ENCODE data around the gene MMEL1.

The MMEL1 gene

DNA sequence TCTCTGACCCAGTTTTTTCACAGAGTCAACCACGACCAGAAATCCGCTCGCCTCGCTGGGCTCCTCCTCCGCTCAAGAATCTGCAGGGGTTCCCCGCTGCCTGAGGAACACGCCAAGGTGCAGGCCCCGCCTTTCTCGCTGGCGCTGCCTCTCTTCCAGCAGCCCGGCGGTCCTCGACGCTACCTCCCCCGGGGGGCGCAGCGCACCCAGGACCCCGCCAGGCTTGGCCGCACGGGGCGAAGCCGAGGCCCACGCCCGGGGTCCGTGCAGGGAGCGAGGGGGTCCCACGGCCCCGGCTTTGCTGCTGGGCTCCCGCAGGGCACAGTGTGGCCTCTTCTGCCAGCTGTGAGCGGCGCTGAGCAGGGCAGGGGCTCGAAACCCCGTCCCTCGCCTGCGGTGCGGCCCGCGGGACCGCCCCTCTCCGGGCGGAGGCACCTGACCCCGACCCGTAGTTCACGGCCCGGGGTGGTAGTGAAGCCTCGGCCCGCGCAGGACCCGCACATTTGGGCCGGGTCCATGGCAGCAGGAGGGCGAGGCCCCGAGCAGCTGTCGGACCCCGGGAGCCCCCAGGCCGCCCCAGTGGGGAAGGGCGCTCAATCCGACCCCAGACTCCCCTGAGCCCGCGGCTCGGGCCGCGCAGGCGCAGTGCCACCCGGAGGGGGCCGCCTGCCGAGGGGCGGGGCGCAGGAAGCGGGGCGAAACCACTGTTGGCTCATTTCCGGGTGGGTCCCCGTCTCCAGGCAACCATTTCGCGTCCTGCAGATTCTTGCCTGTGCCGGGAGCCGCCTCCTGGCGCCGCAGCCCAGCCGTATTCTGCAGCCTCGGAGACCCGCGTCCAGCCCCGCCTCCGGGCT is 10.0 kb upstream of the MMEL1 start:
- peak; percentile 65 for DNase-seq (ENCODE audit: low read depth)

DNA sequence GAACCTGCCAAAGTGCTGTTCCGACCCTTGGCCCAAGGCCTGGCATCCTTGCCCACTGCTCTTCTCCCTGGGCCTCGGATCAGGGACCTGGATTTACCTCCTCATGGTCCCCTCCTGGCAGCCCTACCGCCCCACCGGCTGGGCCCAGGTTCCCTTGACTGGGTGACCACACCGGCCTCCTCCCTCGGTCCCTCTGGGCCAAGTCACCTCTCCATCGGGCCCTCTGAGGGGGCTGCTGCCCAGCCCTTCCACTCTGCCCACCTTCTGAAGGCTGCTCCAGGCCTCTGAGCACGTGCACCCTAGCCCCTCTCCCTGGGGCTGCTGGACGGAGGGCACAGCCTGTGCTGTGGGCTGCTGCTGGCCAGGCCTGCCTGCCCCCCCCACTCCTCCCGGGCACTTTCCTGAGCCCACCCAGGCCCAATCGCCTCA is 9.3 kb upstream of the MMEL1 start:
- no peak for DNase-seq (ENCODE audit: low read depth)

DNA sequence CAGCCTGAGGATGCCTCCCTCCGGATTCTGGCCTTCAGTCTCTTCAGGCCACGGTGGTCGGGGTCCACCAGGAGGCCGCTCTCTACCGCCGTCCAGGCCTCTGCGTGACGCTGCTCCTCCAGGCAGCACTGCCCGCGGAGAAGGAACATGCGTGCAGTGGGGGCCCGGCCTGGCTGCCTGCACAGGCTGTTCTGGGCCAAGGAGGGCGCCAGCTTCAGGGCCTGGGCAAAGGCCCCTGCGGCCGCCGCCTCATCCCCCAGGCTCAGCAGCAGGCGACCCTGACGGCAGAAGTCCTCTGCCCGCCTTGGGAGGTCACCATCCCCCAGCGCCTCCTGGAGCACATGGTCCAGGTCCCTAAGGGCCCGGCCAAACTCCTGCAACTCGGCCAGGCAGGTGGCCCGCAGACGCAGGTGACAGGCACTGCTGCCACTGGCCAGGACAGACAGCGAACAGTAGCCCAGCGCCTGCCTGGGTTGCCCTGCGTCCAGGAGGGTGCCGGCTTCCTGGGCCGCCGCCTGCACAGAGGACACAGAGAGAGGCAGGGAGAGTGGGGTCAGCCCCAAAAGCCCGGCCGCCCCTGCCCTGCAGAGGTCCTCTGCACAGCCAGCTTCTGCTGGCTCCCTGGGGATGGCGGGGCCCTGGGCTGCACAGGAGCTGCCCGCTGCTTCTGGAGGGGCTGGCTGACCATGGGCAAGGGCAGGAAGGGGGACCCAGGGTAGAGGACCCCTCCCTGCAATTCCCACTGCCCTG is 8.7 kb upstream of the MMEL1 start:
- DNase-seq (ENCODE audit: low read depth): no peak

DNA sequence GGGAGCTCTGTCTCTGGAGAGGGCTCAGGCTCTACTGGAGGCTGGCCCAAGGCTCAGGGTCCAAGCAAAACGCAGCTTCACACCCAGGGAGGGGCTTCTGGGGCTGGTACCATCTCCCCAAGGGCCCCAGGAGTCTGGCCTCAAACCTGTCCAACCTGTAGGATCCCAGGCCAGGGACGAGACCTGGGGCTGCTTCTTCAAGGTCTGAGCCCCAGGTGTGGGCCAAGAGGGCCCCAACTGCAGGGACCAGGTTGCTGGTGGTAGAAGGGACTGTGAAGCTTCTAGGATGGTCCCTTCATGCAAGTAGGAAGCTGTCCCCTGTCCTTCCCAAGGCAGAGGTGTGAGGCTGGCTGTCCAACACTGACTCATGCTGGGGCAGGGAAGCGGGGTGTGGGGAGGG is 7.8 kb upstream of the MMEL1 start:
- no peak for DNase-seq (ENCODE audit: low read depth)

DNA sequence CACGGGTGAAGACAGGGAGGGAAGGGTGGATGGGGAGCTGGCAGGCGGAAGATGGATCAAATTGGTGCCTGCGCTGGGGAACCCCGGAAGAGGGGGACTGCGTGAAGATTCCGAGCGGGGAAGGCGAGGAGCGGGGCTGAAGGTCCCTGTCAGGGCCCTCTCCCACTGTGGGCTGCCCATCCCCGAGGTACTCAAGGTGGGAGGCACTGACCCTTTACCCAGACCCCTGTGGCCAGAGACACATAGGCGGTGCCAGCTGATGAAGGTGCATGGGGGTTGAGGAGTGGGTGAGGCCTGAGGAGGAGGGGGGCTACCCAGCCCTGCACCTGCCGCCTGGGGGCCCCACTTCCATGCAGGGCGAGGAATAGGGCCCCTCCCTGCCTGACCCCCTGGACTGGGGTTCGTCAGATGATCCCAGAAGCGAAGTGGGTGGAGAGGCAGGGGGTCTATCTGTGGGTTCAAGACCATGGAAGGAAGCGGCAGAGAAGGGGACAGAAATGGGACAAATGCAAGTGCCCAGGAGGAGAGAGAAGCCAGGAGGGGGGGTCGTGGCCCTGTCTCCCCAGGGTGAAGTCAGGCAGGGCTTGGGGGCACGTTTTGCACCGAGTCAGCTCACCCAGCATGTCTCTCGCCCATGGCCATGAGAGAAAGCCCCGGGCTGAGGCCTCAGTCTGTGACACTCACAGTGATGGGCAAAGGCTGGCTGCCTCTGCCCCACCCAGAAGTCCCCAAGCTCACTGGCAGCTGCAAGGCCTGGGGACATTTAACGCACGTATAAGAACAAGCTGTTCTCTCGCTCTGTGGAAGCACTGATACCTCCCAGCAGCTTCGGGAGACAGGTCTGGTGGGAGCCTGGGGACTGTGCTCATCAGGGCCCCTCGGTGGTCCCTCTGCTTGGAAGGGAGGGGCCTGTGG is 7.0 kb upstream of the MMEL1 start:
- DNase-seq (ENCODE audit: low read depth): no peak

DNA sequence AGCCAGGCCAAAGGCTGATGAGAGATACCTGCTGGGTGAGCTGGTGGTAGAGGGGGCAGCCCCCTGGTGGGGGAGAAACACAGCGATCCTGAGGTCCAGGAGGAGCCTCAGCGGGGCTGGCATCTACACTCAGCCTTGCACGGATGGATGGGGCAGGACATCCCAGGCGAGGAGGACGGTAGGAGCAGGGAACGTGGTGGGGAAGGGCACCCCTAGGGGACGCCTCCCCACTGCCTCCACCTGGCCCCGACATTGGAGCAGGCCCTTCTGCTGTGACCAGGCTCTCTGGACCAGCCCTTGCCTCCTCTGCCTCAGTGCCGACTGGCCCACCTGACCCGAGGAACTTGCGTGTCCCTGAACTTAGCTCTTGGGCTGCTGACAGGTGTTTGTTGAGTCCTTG is 6.4 kb upstream of the MMEL1 start:
- no peak for DNase-seq (ENCODE audit: low read depth)

DNA sequence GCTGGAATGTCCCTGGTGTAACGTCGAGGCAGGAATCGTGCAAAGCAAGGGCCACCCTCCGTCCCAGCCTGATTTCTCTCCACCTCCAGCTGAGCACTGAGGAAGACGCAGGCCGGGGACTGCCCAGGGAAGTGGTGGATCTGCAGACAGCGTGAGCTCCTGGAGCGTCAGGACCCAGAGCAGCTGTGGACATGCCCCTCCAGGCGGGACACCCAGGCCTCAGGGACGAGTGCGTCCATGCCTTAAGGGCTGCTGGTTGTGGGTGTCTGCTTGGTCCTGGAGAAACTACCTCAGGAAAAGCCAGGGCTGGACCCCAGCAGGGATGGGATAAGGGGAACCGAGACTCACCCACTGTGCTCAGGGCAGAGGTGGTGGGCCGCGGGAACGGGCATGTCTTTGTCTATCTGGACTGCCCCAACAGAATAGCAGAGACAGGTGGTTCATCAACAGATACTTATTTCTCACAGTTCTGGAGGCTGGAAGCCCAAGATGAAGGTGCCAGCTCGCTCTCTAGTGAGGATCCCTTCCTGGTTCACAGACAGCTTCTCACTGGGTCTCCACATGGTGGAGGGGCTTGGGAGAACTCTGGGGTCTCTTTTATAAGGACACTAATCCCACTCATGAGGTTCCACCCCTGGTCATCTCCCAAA is 5.8 kb upstream of the MMEL1 start:
- DNase-seq (ENCODE audit: low read depth): no peak

DNA sequence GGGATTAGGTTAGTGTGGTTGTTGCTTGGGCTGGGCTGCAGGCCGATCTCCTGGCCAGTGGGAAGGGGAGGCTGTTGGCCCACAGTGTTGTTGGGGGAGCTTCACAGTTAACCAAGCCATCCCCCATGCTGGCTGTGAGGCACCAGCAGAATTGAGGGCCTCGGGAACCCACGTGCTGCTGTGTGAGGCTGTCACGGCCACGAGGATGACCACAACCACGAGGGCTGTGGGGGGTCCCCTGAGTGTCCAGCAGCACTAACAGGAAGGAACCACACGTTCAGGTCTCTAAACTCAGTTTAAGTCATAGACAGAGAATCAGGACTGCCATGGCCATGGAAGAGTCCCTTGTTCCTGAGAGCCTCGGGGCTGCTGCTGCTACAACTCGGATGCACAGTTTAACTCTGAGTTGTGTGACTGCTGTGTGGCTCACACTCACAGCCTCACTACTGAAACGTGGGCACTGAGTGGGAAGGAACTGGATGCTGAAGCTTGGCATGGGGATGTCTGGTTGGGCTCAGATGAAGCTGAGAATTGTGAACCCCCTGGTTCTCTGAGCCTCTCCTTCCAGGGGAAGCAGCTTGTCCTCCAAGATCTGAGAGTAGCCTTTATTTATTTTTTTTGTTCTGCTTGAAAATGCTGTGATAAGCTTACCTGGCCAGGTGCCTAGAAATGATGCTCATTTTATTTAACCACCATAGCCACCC is 4.8 kb upstream of the MMEL1 start:
- DNase-seq (ENCODE audit: low read depth): no peak

DNA sequence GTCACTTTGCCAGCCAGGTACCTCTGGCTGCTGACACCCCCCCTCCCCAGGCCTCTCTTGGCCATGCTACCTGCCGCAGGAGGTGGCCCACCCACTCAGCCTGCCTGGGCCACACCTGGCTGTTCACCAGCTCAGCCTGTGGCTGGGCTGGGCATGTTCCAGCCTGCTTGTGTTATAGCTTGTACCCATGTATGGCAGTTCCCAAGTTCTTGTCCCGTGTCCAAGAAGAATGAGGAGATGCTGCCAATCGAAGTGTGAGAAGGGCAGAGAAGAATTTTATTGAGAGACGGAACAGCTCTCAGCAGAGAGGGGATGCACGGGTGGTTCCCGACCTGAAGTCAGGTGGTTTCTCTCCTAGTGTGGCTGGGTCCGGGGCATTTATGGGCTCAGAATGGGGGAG is 3.9 kb upstream of the MMEL1 start:
- DNase-seq (ENCODE audit: low read depth): no peak

DNA sequence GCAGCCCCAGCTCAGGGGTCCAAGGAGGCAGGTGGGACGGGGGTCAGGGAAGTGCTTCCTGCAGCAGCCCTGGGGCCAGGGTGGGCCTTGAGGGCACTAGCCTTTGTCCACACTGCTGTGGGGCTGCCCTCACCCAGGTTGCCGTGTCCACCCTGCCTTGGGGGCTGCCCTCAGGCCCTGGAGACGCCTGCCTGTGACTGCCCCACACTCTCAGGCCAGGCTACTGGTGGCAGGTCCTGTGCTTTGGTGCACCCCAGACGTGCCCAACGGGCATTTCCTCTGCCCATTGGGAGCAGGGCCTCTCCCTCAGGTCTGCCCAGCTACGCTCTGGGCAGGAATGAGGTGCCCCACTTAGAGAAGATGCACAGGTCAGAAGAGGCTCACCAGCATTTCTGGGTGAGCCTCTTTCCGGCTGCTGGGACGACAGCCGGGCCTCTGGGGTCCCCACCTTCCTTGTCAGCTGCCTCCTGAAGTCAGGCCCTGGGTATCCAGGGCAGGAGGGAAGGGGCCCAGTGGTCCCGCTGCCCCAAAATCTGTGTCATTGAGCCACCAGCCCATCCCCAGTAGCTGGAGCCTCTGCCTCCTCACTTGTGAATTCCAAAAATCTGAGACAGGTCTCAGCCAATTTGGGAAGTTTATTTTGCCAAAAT is 2.7 kb upstream of the MMEL1 start:
- DNase-seq (ENCODE audit: low read depth): no peak

DNA sequence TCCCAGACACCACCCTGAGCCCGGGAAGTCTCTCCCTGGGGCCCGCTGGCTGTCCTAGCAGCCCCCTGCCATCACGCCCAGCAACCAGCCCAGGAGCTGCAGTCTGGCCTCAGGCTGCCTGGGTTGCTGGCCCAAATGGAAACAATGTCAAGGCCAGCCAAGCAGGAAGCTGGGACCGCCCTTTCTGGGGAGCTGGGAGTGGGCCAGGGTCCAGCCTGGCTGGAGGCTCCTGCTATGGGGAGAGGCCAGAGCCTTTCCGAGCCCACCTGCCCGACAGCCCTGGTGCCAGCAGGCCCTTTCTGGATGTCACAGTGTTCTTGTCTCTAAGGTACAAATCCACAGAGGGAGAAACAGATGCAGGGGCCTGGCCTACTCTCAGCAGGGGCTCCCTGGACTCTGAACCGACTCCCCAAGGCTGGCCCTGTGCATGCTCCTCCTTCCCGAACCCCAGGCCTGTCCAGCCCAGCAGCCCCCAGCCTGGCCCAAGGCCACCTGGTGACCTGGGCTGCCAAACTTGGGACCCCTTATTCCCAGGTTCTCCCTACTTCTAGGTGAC is 1.2 kb upstream of the MMEL1 start:
- no peak for DNase-seq (ENCODE audit: low read depth)

DNA sequence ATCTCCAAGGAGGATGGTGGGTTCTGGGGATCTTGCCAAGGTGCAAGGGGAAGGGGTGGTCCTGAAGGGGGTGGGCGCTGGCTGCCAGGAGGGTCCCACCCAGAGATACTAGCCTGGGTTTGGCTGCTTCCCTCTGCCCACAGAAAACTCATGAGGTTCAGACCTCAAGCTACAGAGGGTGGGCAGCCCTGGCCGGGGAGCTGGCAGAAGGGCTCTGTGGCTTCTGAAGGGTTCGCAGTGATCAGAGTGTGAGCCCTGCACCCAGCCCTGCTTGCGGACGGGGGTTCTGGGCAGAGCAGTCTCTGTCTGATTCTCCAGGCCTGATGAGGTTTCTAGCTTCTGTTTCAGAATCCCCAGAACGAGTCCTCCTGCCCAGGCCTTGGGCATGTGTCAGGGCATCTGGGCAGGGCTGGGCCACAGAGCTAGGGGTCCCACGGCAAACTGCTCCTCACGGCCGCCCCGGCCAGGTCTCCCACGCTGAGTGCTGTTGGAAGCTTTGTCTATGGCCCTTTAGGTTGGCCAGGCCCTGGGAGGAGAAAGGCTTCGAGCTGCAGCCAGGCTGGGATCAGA is 635 bp upstream of the MMEL1 start:
- no peak for DNase-seq (ENCODE audit: low read depth)

DNA sequence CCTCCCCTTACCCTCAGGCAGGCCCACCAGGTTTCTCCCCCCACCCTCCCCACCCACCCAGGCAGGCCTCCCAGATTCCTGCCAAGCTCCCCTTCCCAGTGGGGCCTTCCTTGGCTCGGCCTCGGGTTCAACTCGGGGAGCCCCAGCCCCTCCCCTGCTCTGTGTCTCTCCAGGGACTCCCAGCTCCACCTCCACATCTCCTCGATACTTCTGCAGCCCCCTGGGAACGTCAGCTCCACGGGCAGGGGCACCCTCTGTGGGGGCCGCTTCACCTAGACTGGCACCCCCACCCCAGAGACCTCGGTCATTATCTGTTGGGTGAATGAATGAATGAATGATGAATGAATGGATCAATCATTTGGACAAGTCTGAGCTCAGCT is 775 bp downstream of the MMEL1 start:
- no peak for DNase-seq (ENCODE audit: low read depth)

DNA sequence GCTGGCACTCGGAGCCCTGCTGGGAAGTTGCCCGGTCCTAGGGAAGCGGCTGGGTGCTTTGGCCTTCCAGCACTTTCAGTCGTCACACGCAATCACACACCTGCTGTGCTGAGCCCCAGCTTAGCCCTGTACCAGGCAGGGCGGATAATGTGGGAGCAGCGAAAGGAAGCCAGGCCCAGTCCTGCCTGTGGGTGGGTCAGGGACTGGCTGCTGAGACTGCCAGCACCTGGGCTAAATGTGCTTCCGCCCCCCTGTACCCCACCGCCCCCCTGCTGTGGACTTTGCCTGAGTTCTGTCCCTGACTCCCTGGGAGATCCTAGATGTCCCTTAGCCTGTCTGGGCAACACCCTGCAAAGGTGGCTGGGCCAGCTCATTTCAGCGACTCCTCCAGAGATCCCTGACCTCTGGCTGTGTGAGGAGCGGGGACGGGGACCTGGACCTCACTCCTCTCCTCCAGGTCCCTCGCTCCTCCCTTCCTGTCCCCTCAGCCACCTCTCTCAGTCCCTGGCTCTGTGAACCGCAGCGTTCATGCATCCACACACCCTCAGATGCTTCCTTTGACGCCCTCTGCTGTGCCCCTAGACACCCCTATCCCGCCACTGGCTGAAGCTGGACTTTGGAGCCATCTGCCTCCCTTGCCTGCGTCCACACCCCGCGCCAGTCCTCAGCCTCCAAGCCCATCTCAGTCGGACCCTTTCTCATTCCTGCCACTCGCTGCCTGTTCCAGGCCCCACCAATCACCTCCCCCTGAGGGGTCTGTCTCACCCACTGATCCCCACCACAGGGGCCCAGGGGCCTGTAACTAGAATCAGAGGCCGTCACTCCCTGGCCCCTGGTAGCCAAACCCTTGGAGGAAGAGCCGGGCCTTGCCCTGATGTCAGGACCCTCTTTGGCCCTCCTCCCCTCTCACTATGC is 1.4 kb downstream of the MMEL1 start:
- DNase-seq (ENCODE audit: low read depth): no peak

DNA sequence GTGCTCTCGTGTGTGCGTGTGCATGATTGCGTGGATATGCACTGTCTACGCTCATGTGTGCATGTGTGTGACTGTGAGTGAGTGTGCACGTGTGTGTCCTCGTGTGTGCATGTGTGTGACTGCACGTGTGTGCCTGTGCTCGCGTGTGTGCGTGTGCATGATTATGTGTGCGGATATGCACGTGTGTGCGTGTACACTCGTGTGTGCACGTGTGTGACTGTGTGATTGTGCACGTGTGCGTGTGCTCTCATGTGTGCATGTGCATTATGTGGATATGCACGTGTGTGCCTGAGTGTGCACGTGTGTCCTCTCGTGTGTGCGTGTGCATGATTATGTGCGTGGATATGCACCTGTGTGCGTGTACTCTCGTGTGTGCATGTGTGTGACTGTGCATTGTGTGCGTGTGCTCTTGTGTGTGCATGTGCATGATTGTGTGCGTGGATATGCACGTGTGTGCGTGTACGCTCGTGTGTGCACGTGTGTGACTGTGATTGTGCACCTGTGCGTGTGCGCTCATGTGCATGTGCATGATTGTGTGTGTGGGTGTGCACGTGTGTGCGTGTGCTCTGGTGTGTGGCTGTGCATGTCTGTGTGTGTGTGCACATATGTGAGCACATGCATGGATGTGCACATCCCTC is 2.2 kb downstream of the MMEL1 start:
- DNase-seq (ENCODE audit: low read depth): no peak

DNA sequence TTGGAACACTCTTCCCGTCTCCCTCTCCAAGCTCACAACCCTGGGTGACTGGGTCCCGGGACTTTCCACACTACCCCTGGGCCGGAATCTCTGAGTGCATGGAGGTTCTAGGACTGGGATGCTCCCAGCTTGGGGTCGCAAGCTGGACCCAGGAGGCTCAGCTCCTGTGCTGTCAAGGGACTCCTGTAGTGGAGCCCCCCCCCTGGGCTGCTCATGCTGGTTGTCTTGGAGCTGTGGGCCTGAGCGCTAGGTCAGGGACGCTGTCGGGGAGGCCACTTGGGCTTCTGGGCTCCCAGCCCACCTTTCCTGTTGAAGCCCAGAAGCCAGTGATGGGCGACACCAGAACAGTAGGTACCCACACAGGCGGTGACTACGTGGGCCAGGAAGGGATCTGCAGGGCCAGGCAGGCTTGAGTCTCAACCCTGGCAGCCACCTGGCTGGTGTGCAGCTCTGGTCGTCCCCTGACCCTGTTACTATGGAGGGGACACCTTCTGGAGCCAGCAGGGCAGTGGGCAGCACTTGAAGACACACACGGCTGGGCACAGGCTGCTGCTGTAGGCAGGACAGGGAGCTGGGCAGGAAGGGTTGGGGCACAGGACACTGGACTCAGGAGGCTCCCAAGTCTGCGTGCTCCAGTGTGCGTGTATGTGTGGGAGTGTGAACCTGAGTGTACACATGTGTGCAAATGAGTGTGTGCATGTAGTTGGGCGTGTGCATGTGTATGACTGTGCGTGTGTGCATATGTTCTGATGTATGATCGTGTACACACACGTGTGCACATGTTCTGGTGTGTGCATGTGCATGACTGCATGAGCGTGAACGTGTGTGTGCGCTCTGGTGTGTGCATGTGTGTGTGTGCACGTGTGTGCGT is 3.0 kb downstream of the MMEL1 start:
- DNase-seq (ENCODE audit: low read depth): no peak

DNA sequence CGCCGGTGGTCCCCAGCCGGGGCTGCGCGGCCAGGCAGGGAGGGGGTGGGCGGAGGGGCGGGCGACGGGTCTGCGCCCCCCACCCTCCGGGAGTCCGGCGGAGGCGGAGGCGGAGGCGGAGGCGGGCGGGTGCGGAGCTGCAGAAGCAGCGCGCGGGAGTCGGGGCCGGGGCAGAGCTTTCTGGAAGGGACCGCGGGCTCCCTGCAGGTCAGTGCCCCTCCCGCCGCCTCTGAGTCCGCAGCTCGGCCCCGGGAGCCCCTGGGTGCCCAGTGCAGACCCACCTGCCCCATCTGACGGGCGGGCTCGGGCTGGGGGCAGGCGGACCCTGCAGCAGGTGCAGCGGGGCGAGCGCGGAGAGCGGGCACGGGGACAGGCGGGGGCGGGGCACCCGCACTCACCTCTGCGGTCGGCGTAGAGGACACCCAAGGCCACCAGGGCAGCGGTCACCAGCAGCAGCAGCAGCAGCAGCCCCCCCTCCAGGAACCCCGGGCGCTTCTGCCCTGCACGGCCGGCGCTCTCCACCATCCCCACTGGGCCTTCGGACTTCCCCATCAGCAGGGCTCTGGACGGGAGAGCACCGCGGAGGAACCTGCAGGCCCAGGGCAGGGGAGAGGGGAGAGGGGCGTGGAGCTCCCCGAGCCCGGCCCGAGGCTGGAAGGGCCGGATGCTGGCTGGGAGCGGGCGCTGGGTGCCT is 3.7 kb downstream of the MMEL1 start:
- no peak for DNase-seq (ENCODE audit: low read depth)

All from HS-27A (cell line).